ENCODE data around the gene DIP2B. TPM values are rescaled to one million over a fixed set of nuclear protein-coding genes. Genes with fewer than 3 reads are reported as not detected.

The DIP2B gene
- total RNA-seq, 3 donors from 2014 or later (not counting 1 experiment from before 2014, with no cell fraction given): 17.2 to 23.2 (median 22.2) TPM

GRCh38 chr12:50708631-50709030 lies 203.8 kb downstream of the DIP2B start:
- peaks cover 57% of the 10 kb centered on the region for H3K36me3 ChIP-seq (ENCODE audit: control insufficient read depth, insufficient read depth, low read length)
- H3K36me3 Mint-ChIP-seq: peaks cover 39% of the 10 kb centered on the region
- no peaks in the 10 kb centered on the region for H3K9me3 Mint-ChIP-seq
- TF ChIP-seq CTCF (IDR thresholded peaks at IDR 0.05): no peak
- H3K4me1 Mint-ChIP-seq: no peaks in the 10 kb centered on the region
- DNase-seq (no peak), ATAC-seq (no peak)
- H3K27ac ChIP-seq (ENCODE audit: low read length): no peak overlapping the region
- H3K4me3 ChIP-seq (ENCODE audit: low read length): no peak overlapping the region
- H3K4me3 Mint-ChIP-seq: no peak overlapping the region
- H3K27me3 ChIP-seq (ENCODE audit: control insufficient read depth, insufficient read depth, low read length): no peaks in the 10 kb centered on the region
- WGBS (ENCODE audit: insufficient coverage): 87% methylated on average over 2 of the region's 2 CpGs
- intact Hi-C loops (cut with micrococcal nuclease): no loop called here
- H3K27ac Mint-ChIP-seq: no peak overlapping the region
- no peaks in the 10 kb centered on the region for H3K9me3 ChIP-seq (ENCODE audit: control insufficient read depth, insufficient read depth, low read length)
- H3K27me3 Mint-ChIP-seq (ENCODE audit: low read depth in 2 of 2): no peaks in the 10 kb centered on the region
- no peaks in the 10 kb centered on the region for H3K4me1 ChIP-seq (ENCODE audit: control insufficient read depth, insufficient read depth, low read length)

DNA sequence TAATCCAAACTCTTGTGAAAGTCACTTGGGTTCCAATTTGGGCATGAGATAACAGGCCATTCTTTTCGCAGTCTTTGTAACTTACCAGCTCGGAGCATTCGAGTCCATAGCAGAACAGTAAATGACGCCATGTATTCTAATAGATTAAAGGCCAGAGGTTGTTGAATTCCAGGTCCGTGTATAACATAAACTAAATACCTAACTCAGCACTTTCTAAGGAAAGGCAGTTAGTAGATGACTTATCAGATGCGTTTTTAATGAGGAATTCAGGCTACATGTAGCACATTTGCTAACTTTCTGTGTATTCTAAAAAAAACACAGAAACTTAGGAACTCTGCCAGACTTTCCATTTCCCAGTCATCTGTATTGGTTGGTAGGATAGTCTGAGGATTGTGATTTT lies 206.3 kb downstream of the DIP2B start:
- H3K36me3 ChIP-seq (ENCODE audit: control insufficient read depth, insufficient read depth, low read length): peaks cover 55% of the 10 kb centered on the region
- no peak for TF ChIP-seq CTCF (IDR thresholded peaks at IDR 0.05)
- Mint-ChIP-seq H3K36me3 (peaks cover 19% of the 10 kb centered on the region), H3K4me3 (no peak overlapping the region), H3K27me3 (ENCODE audit: low read depth in 2 of 2) (no peaks in the 10 kb centered on the region), H3K4me1 (no peaks in the 10 kb centered on the region), H3K27ac (no peak overlapping the region), H3K9me3 (no peaks in the 10 kb centered on the region)
- no peaks in the 10 kb centered on the region for H3K4me1 ChIP-seq (ENCODE audit: control insufficient read depth, insufficient read depth, low read length)
- no peak for DNase-seq
- H3K27ac ChIP-seq (ENCODE audit: low read length): no peak overlapping the region
- intact Hi-C loops (cut with micrococcal nuclease): no loop called here
- no peak for ATAC-seq
- no peaks in the 10 kb centered on the region for H3K27me3 ChIP-seq (ENCODE audit: control insufficient read depth, insufficient read depth, low read length)
- no peak overlapping the region for H3K4me3 ChIP-seq (ENCODE audit: low read length)
- H3K9me3 ChIP-seq (ENCODE audit: control insufficient read depth, insufficient read depth, low read length): no peaks in the 10 kb centered on the region
- 97% methylated on average over 6 of the region's 6 CpGs for WGBS (ENCODE audit: insufficient coverage)

DNA sequence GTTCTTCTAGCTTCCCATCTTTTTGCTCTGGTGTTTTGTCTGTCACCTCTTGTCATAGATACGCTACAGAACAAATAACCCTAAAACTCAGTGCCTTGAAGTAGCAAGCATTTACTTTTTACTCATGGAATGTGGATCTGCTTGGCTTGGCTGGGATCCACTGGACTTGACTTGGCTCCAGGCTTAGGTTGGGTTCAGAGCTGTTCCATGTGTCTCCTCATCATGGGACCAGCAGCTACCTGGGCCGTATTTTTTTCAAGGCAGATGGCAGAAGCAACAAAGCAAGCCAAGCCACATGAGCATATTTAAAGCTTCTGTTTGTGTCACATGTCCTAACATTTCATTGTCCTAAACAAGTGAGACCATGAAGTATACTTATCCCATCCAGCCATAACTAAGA lies 210.4 kb downstream of the DIP2B start:
- no peak overlapping the region for H3K4me3 ChIP-seq (ENCODE audit: low read length)
- intact Hi-C loops (cut with micrococcal nuclease): no loop called here
- H3K36me3 ChIP-seq (ENCODE audit: control insufficient read depth, insufficient read depth, low read length): peaks cover 38% of the 10 kb centered on the region
- WGBS (ENCODE audit: insufficient coverage): 98% methylated on average over 2 of the region's 2 CpGs
- Mint-ChIP-seq H3K27ac (no peak overlapping the region), H3K4me3 (no peak overlapping the region), H3K36me3 (peaks cover 7% of the 10 kb centered on the region), H3K27me3 (ENCODE audit: low read depth in 2 of 2) (no peaks in the 10 kb centered on the region), H3K9me3 (no peaks in the 10 kb centered on the region), H3K4me1 (no peaks in the 10 kb centered on the region)
- H3K9me3 ChIP-seq (ENCODE audit: control insufficient read depth, insufficient read depth, low read length): no peaks in the 10 kb centered on the region
- no peak for TF ChIP-seq CTCF (IDR thresholded peaks at IDR 0.05)
- ATAC-seq (no peak), DNase-seq (no peak)
- H3K27ac ChIP-seq (ENCODE audit: low read length): no peak overlapping the region
- H3K4me1 ChIP-seq (ENCODE audit: control insufficient read depth, insufficient read depth, low read length): no peaks in the 10 kb centered on the region
- H3K27me3 ChIP-seq (ENCODE audit: control insufficient read depth, insufficient read depth, low read length): no peaks in the 10 kb centered on the region

GRCh38 chr12:50718760-50719159 lies 214.0 kb downstream of the DIP2B start:
- WGBS (ENCODE audit: insufficient coverage): 95% methylated on average over 2 of the region's 2 CpGs
- no peak overlapping the region for H3K27ac Mint-ChIP-seq
- Histone ChIP-seq H3K4me3 (ENCODE audit: low read length) (no peak overlapping the region), H3K27me3 (ENCODE audit: control insufficient read depth, insufficient read depth, low read length) (no peaks in the 10 kb centered on the region), H3K9me3 (ENCODE audit: control insufficient read depth, insufficient read depth, low read length) (no peaks in the 10 kb centered on the region), H3K4me1 (ENCODE audit: control insufficient read depth, insufficient read depth, low read length) (no peaks in the 10 kb centered on the region), H3K36me3 (ENCODE audit: control insufficient read depth, insufficient read depth, low read length) (peaks cover 61% of the 10 kb centered on the region), H3K27ac (ENCODE audit: low read length) (no peak overlapping the region)
- ATAC-seq (no peak), DNase-seq (no peak)
- H3K4me1 Mint-ChIP-seq: peaks cover 0 to 6% of the 10 kb centered on the region in 2 donors
- H3K36me3 Mint-ChIP-seq: peaks cover 17% of the 10 kb centered on the region
- intact Hi-C loops (cut with micrococcal nuclease): no loop called here
- H3K9me3 Mint-ChIP-seq: no peaks in the 10 kb centered on the region
- no peak overlapping the region for H3K4me3 Mint-ChIP-seq
- H3K27me3 Mint-ChIP-seq (ENCODE audit: low read depth in 2 of 2): no peaks in the 10 kb centered on the region
- no peak for TF ChIP-seq CTCF (IDR thresholded peaks at IDR 0.05)

Measured in natural killer cell (primary cell).